Stimulated activated CD8-positive, alpha-beta memory T cell treated with anti-CD3 and anti-CD28 coated beads, Interleukin-15, amount 100 ng/mL, for 4 hours (primary cell): Measurements from ENCODE around the gene MLX.
"Not testable (repeated sequence)": the region's sequence is repeated elsewhere in the genome, so short reads cannot be mapped to it uniquely, and the experiment has no call there.

ENCODE experiments used
- DNase-seq, 2 donors: peaks; one replicate each; pipeline ENCODE4 v3.0.0-alpha.2; 2020; ENCODE audit warnings: low read depth in 2 of 2

Gene MLX

DNA sequence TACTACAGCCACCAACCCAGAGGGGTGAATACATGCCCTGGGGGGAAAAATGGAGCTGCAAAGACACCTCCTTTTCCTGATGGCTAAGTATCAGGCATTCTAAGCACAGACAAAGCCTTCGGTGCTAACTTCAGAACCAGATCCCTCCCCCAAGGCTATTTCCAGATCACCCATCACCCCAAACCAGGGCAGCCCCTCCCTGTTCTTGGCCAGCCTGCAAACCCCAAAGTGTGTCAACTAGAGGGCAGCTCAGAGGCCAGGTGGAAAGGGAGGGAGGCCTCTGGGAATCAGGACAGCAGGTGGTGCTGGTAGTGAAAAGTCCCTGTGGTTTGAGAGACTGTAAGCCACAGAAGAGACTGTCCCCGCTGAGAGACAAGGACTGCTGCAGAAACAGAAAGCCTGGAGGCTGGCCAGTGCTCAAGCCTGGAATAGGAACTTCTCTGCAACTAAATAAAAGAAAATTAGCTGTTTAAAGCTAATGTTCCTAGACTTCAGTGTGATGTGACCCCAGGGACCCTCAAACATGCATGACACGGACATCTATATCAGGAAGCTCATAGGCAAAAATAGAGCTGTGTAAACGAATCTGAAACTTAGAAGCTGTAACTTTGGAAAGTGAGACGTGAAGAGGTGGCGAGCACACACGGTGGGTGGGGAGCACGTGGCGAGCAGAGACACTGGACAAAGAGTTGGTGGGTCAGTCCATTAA, 51.7 kb downstream of the MLX start:
- no peak for DNase-seq

DNA sequence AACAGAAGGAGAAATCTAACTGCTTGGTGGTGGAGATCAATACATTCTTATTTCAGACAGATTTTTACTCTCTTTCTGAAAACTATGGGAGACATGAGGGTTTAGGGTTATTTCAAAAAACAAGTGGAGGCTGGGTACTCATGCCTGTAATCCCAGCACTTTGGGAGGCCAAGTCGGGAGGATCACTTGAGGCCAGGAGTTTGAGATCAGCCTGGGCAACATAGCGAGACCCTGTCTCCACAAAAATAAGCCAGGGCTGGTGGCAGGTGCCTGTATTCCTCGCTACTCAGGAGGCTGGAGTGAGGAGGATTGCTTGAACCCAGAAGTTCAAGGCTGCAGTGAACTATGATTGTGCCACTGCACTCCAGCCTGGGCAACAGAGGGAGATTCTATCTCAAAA, 55.1 kb downstream of the MLX start:
- DNase-seq, result not testable (repeated sequence)
